NCI-H1436 treated with DMSO at 0.1 percent for 48 hours (cell line): Measurements from ENCODE around the gene IAH1.
"Not testable (repeated sequence)": the region's sequence is repeated elsewhere in the genome, so short reads cannot be mapped to it uniquely, and the experiment has no call there.

ENCODE experiments used
- DNase-seq: peaks from one replicate; lab custom pipeline; 2025; lab: John Stamatoyannopoulos, UW

The IAH1 gene

GRCh38 chr2:9473308-9473984, 905 bp upstream of the IAH1 start:
- no peak for DNase-seq

- no peak for DNase-seq
Observed at GRCh38 chr2:9473985-9474360, 378 bp upstream of the IAH1 start.

- no peak for DNase-seq
Observed at GRCh38 chr2:9477914-9478313, 3.6 kb downstream of the IAH1 start.

GRCh38 chr2:9478526-9478925, 4.2 kb downstream of the IAH1 start:
- DNase-seq = no peak

- DNase-seq = no peak
Observed at GRCh38 chr2:9480157-9480556, 5.8 kb downstream of the IAH1 start.

GRCh38 chr2:9483107-9483506, 8.8 kb downstream of the IAH1 start:
- no peak for DNase-seq

- DNase-seq = no peak
Observed at GRCh38 chr2:9484533-9484932, 10.2 kb downstream of the IAH1 start.

- DNase-seq = no peak
Observed at GRCh38 chr2:9488583-9489547, 14.5 kb downstream of the IAH1 start.

- DNase-seq = no peak
Observed at GRCh38 chr2:9490789-9491188, 16.4 kb downstream of the IAH1 start.

GRCh38 chr2:9492927-9493326, 18.6 kb downstream of the IAH1 start:
- DNase-seq = no peak

GRCh38 chr2:9493478-9493877, 19.1 kb downstream of the IAH1 start:
- DNase-seq = no peak

- no peak for DNase-seq
Observed at GRCh38 chr2:9494081-9494480, 19.7 kb downstream of the IAH1 start.

- DNase-seq = no peak
Observed at GRCh38 chr2:9497017-9497416, 22.7 kb downstream of the IAH1 start.

- no peak for DNase-seq
Observed at GRCh38 chr2:9498210-9498609, 23.9 kb downstream of the IAH1 start.

- no peak for DNase-seq
Observed at GRCh38 chr2:9508931-9509330, 34.6 kb downstream of the IAH1 start.

GRCh38 chr2:9513946-9514345, 39.6 kb downstream of the IAH1 start:
- DNase-seq = not testable (repeated sequence)

GRCh38 chr2:9517118-9517782, 42.9 kb downstream of the IAH1 start:
- DNase-seq = no peak

- no peak for DNase-seq
Observed at GRCh38 chr2:9518163-9518562, 43.8 kb downstream of the IAH1 start.

GRCh38 chr2:9518780-9519179, 44.4 kb downstream of the IAH1 start:
- no peak for DNase-seq

- no peak for DNase-seq
Observed at GRCh38 chr2:9519250-9519649, 44.9 kb downstream of the IAH1 start.

- no peak for DNase-seq
Observed at GRCh38 chr2:9524291-9524690, 49.9 kb downstream of the IAH1 start.

- DNase-seq = no peak
Observed at GRCh38 chr2:9525266-9525665, 50.9 kb downstream of the IAH1 start.
